ENCODE measurements around the gene RAPGEF5.

RAPGEF5 gene

GRCh38 chr7:22128528-22128920, 228.4 kb downstream of the RAPGEF5 start:
- no peak overlapping the region for H3K4me3 Mint-ChIP-seq
- no peaks in the 10 kb centered on the region for H3K9me3 Mint-ChIP-seq
- H3K36me3 Mint-ChIP-seq (ENCODE audit: low read depth), result no peaks in the 10 kb centered on the region
- no peaks in the 10 kb centered on the region for H3K4me1 Mint-ChIP-seq (ENCODE audit: low read depth)
- no peak overlapping the region for H3K27ac Mint-ChIP-seq
- peaks cover 47% of the 10 kb centered on the region for H3K27me3 Mint-ChIP-seq (ENCODE audit: low read depth)
- DNase-seq (ENCODE audit: low spot score), result no peak

DNA sequence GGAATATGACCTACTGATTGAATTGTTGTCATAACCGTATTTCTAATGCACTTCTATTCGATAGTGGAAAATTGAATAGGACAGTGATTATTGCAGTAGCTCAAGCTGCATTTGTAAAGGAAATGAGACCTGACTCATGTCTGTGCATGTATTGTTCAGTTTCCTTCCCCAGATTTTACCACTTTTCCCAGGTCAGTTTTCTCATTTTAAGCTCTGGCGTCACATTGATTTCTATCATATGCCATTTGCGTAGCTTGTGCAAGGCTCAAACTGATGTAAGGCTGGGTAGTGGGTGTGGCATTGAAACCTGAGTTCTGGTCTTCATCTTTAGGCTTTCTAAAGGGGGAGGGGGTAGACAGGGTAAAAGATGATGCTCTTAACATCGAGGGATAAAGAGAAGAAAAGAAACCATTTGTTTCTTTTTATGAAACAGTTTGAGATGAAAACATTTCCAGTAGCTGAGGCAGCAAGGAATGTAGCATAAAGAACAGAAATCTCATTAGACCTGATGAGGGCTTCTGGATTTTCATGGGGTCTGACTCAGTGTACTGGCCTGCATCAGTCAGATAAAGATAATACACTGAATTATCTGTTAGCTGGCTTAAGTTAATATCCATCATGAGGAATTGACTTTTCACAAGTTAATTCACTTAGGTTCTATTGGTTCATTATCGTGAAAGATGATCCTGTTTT, 229.0 kb downstream of the RAPGEF5 start:
- Mint-ChIP-seq H3K9me3 (no peaks in the 10 kb centered on the region), H3K4me1 (ENCODE audit: low read depth) (peaks cover 4% of the 10 kb centered on the region), H3K4me3 (no peak overlapping the region), H3K27ac (no peak overlapping the region), H3K27me3 (ENCODE audit: low read depth) (peaks cover 44% of the 10 kb centered on the region), H3K36me3 (ENCODE audit: low read depth) (no peaks in the 10 kb centered on the region)
- DNase-seq (ENCODE audit: low spot score), result no peak

GRCh38 chr7:22125436-22125835, 231.5 kb downstream of the RAPGEF5 start:
- H3K4me3 Mint-ChIP-seq, result no peak overlapping the region
- H3K4me1 Mint-ChIP-seq (ENCODE audit: low read depth), result peaks cover 12% of the 10 kb centered on the region
- H3K9me3 Mint-ChIP-seq, result no peaks in the 10 kb centered on the region
- no peak overlapping the region for H3K27ac Mint-ChIP-seq
- DNase-seq (ENCODE audit: low spot score), result no peak
- no peaks in the 10 kb centered on the region for H3K36me3 Mint-ChIP-seq (ENCODE audit: low read depth)
- peaks cover 26% of the 10 kb centered on the region for H3K27me3 Mint-ChIP-seq (ENCODE audit: low read depth)

DNA sequence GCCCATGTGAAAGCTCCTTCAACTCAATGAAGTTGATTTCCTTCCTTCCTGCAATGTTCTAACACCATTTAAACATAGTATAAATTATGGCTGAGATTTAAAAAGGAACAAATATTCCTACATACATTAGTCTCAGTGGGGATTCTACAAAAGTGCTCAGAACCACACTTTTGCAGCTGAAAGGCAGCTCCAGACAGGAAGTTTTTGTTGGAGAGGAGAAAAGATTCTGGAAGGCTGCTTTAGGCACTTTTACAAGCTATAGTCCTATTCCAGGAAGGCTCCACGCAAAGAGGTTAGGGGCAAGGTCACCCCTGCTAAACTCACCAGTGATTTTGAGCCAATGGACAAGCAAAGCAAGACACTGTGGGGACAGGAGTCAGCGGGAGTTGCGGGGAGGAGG, 232.0 kb downstream of the RAPGEF5 start:
- Mint-ChIP-seq H3K4me3 (no peak overlapping the region), H3K27me3 (ENCODE audit: low read depth) (peaks cover 26% of the 10 kb centered on the region), H3K9me3 (no peaks in the 10 kb centered on the region), H3K27ac (no peak overlapping the region), H3K4me1 (ENCODE audit: low read depth) (peaks cover 12% of the 10 kb centered on the region), H3K36me3 (ENCODE audit: low read depth) (no peaks in the 10 kb centered on the region)
- DNase-seq (ENCODE audit: low spot score), result no peak

DNA sequence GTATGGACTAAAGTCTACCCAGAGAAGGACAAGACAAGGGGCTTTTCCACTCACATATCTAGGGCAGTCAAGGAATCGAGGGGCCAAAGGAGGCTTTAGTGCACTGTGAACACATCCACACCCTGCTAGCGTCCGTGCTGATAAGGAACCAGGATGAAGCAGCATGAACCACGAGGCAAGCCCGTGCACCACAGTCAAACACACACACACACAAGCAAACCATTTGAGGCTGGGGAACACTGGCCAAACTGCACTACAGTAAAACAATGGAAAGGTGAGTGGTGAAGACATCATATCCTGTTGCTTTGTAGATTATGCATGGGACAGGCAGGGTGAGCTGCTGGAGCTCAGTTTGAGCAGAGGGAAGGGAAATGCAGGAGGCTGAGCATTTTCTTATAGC, 233.8 kb downstream of the RAPGEF5 start:
- Mint-ChIP-seq H3K4me1 (ENCODE audit: low read depth) (peaks cover 12% of the 10 kb centered on the region), H3K9me3 (no peaks in the 10 kb centered on the region), H3K4me3 (no peak overlapping the region), H3K27ac (no peak overlapping the region), H3K27me3 (ENCODE audit: low read depth) (peaks cover 21% of the 10 kb centered on the region), H3K36me3 (ENCODE audit: low read depth) (no peaks in the 10 kb centered on the region)
- no peak for DNase-seq (ENCODE audit: low spot score)

- Mint-ChIP-seq H3K4me3 (peak overlapping the region; percentile 22), H3K27ac (peak overlapping the region; percentile 18)
- no peak for DNase-seq (ENCODE audit: low spot score)
These were observed 235.1 kb downstream of the RAPGEF5 start for GRCh38 chr7:22121702-22122474.

GRCh38 chr7:22120391-22121053, 236.4 kb downstream of the RAPGEF5 start:
- Mint-ChIP-seq H3K36me3 (ENCODE audit: low read depth) (no peaks in the 10 kb centered on the region), H3K4me1 (ENCODE audit: low read depth) (peaks cover 15% of the 10 kb centered on the region), H3K27me3 (ENCODE audit: low read depth) (peaks cover 13% of the 10 kb centered on the region), H3K27ac (no peak overlapping the region), H3K9me3 (no peaks in the 10 kb centered on the region), H3K4me3 (no peak overlapping the region)
- no peak for DNase-seq (ENCODE audit: low spot score)

More at GRCh38 chr7:22121702-22122474, 235.1 kb downstream of the RAPGEF5 start:
- H3K4me1 Mint-ChIP-seq (ENCODE audit: low read depth), result peaks cover 15% of the 10 kb centered on the region
- H3K36me3 Mint-ChIP-seq (ENCODE audit: low read depth), result no peaks in the 10 kb centered on the region
- no peaks in the 10 kb centered on the region for H3K9me3 Mint-ChIP-seq
- H3K27me3 Mint-ChIP-seq (ENCODE audit: low read depth), result peaks cover 13% of the 10 kb centered on the region

DNA sequence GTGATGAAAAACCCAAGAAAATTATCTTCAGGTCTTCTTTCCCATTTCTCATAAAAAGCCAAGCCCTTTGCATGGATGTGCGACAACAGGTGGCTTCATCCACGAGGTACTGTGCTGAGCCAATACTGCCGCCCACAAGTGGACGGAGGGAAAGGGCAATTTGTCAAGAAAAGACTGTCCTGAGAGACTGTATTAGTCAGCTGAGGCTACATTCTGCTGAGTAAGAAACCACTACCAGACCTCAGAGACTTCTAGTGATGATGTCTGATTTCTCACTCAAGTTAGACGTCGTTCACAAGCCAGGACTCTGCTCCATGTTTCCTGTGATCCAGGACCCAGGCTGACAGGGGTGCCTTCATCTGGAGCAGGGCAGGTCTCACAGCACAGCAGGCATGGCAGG, 239.7 kb downstream of the RAPGEF5 start:
- H3K4me1 Mint-ChIP-seq (ENCODE audit: low read depth), result peaks cover 9% of the 10 kb centered on the region
- peaks cover 4% of the 10 kb centered on the region for H3K27me3 Mint-ChIP-seq (ENCODE audit: low read depth)
- no peak overlapping the region for H3K27ac Mint-ChIP-seq

GRCh38 chr7:22116451-22117030, 240.4 kb downstream of the RAPGEF5 start:
- no peak for DNase-seq (ENCODE audit: low spot score)
- no peak overlapping the region for H3K4me3 Mint-ChIP-seq
- peaks cover 4% of the 10 kb centered on the region for H3K27me3 Mint-ChIP-seq (ENCODE audit: low read depth)
- H3K4me1 Mint-ChIP-seq (ENCODE audit: low read depth), result peaks cover 3% of the 10 kb centered on the region
- H3K36me3 Mint-ChIP-seq (ENCODE audit: low read depth), result no peaks in the 10 kb centered on the region
- H3K9me3 Mint-ChIP-seq, result no peaks in the 10 kb centered on the region
- no peak overlapping the region for H3K27ac Mint-ChIP-seq

More for the DNA sequence above, 239.7 kb downstream of the RAPGEF5 start:
- Mint-ChIP-seq H3K36me3 (ENCODE audit: low read depth) (no peaks in the 10 kb centered on the region), H3K9me3 (no peaks in the 10 kb centered on the region), H3K4me3 (no peak overlapping the region)
- DNase-seq (ENCODE audit: low spot score), result no peak

GRCh38 chr7:22115689-22116088, 241.3 kb downstream of the RAPGEF5 start:
- Mint-ChIP-seq H3K9me3 (no peaks in the 10 kb centered on the region), H3K27ac (no peak overlapping the region), H3K4me3 (no peak overlapping the region), H3K36me3 (ENCODE audit: low read depth) (no peaks in the 10 kb centered on the region), H3K27me3 (ENCODE audit: low read depth) (peaks cover 4% of the 10 kb centered on the region), H3K4me1 (ENCODE audit: low read depth) (peaks cover 3% of the 10 kb centered on the region)
- DNase-seq (ENCODE audit: low spot score), result no peak

DNA sequence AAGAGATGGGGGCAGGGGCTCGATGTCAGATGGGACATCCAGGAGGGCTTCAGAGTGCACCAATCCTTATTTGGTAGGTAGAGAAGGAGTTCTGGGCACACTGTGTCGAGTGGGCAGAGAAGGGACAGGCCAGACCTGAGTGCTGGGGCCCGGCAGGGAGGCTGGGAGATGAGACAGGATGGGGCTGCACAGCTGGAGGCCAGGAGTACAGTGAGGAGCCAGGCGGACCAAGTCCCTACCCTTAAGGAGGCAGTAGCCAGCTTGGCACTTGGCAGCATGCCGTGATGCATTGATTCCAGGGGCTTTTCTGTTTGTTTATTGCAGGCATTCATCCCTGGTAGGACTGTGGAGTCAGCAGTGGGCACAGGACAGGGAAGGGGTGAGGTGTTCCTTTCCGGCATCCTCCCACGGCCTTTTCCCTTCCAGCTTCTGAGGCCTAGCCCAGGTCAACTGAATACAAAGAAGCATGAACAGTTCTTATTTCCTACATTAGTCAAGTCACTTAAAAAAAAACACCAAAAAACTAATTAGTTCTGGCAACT, 242.4 kb downstream of the RAPGEF5 start:
- Mint-ChIP-seq H3K27me3 (ENCODE audit: low read depth) (peaks cover 8% of the 10 kb centered on the region), H3K4me3 (no peak overlapping the region), H3K4me1 (ENCODE audit: low read depth) (peaks cover 7% of the 10 kb centered on the region), H3K27ac (no peak overlapping the region), H3K36me3 (ENCODE audit: low read depth) (no peaks in the 10 kb centered on the region), H3K9me3 (no peaks in the 10 kb centered on the region)
- DNase-seq (ENCODE audit: low spot score), result no peak

- no peak for DNase-seq (ENCODE audit: low spot score)
- no peaks in the 10 kb centered on the region for H3K36me3 Mint-ChIP-seq (ENCODE audit: low read depth)
- peaks cover 4% of the 10 kb centered on the region for H3K27me3 Mint-ChIP-seq (ENCODE audit: low read depth)
- H3K4me3 Mint-ChIP-seq, result no peak overlapping the region
- H3K27ac Mint-ChIP-seq, result no peak overlapping the region
- H3K9me3 Mint-ChIP-seq, result no peaks in the 10 kb centered on the region
- H3K4me1 Mint-ChIP-seq (ENCODE audit: low read depth), result peaks cover 8% of the 10 kb centered on the region
These were observed 243.9 kb downstream of the RAPGEF5 start for GRCh38 chr7:22113041-22113440.

- H3K27ac Mint-ChIP-seq, result no peak overlapping the region
- H3K4me3 Mint-ChIP-seq, result no peak overlapping the region
- H3K36me3 Mint-ChIP-seq (ENCODE audit: low read depth), result no peaks in the 10 kb centered on the region
- no peak for DNase-seq (ENCODE audit: low spot score)
- H3K4me1 Mint-ChIP-seq (ENCODE audit: low read depth), result peaks cover 5% of the 10 kb centered on the region
- no peaks in the 10 kb centered on the region for H3K9me3 Mint-ChIP-seq
- peaks cover 4% of the 10 kb centered on the region for H3K27me3 Mint-ChIP-seq (ENCODE audit: low read depth)
These were observed 245.3 kb downstream of the RAPGEF5 start for GRCh38 chr7:22111661-22112060.

- Mint-ChIP-seq H3K9me3 (no peaks in the 10 kb centered on the region), H3K4me1 (ENCODE audit: low read depth) (peaks cover 5% of the 10 kb centered on the region)
These were observed 246.1 kb downstream of the RAPGEF5 start for GRCh38 chr7:22110881-22111280.

More at GRCh38 chr7:22110881-22111280, 246.1 kb downstream of the RAPGEF5 start:
- H3K27me3 Mint-ChIP-seq (ENCODE audit: low read depth), result peaks cover 4% of the 10 kb centered on the region
- H3K4me3 Mint-ChIP-seq, result no peak overlapping the region
- H3K36me3 Mint-ChIP-seq (ENCODE audit: low read depth), result no peaks in the 10 kb centered on the region
- no peak overlapping the region for H3K27ac Mint-ChIP-seq
- no peak for DNase-seq (ENCODE audit: low spot score)
